Fibroblast of skin of back (primary cell): Measurements from ENCODE around the gene TRPV5.

ENCODE experiments used
- DNase-seq: peaks from one replicate; pipeline ENCODE4 v3.0.0-alpha.2; 2013

The TRPV5 gene

GRCh38 chr7:142885311-142886230 is 48.0 kb downstream of the TRPV5 start, which contains the start of gene TRPV6:
Gene TRPV6, minus strand, starts transcription at chr7:142885745.
- DNase-seq: no peak

- DNase-seq: no peak
These were observed 49.3 kb downstream of the TRPV5 start for GRCh38 chr7:142884286-142884640.

- no peak for DNase-seq
These were observed 49.8 kb downstream of the TRPV5 start for GRCh38 chr7:142883571-142884285.

GRCh38 chr7:142883145-142883544 is 50.4 kb downstream of the TRPV5 start:
- no peak for DNase-seq

GRCh38 chr7:142882338-142882678 is 51.2 kb downstream of the TRPV5 start:
- no peak for DNase-seq

- DNase-seq: no peak
These were observed 51.8 kb downstream of the TRPV5 start for GRCh38 chr7:142881586-142882337.

GRCh38 chr7:142880876-142881505 is 52.6 kb downstream of the TRPV5 start:
- peak; percentile 17 for DNase-seq

GRCh38 chr7:142879060-142879459 is 54.5 kb downstream of the TRPV5 start:
- DNase-seq: no peak

GRCh38 chr7:142878315-142878714 is 55.2 kb downstream of the TRPV5 start:
- no peak for DNase-seq

- no peak for DNase-seq
These were observed 56.3 kb downstream of the TRPV5 start for GRCh38 chr7:142876991-142877910.

GRCh38 chr7:142876236-142876960 is 57.1 kb downstream of the TRPV5 start:
- no peak for DNase-seq

- DNase-seq: no peak
These were observed 58.1 kb downstream of the TRPV5 start for GRCh38 chr7:142875456-142875855.

- DNase-seq: no peak
These were observed 58.7 kb downstream of the TRPV5 start for GRCh38 chr7:142874837-142875236.

GRCh38 chr7:142874409-142874808 is 59.1 kb downstream of the TRPV5 start:
- DNase-seq: no peak

- DNase-seq: no peak
These were observed 59.7 kb downstream of the TRPV5 start for GRCh38 chr7:142873871-142874270.

- no peak for DNase-seq
These were observed 60.2 kb downstream of the TRPV5 start for GRCh38 chr7:142873281-142873784.

GRCh38 chr7:142872106-142872675 is 61.4 kb downstream of the TRPV5 start:
- DNase-seq: no peak

- no peak for DNase-seq
These were observed 62.1 kb downstream of the TRPV5 start for GRCh38 chr7:142871260-142872105.

- DNase-seq: no peak
These were observed 62.8 kb downstream of the TRPV5 start for GRCh38 chr7:142870566-142871259.
